ENCODE results near the gene PPL. TPM values are rescaled to one million over a fixed set of nuclear protein-coding genes. Genes with fewer than 3 reads are reported as not detected.

The PPL gene
- total RNA-seq, 2 experiments from 2014 or later: 0.05 TPM; not detected in 1

GRCh38 chr16:4883501-4883900 lies 53.4 kb downstream of the PPL start:
- intact Hi-C loops (cut with micrococcal nuclease): no loop called here
- ChIA-PET POLR2A (interaction anchor here (0.7 kb wide), 1 partner anchor 215 kb away, joined by 3 read pairs; no protein-coding TSS in a partner anchor), CTCF (no interaction called here)
- no peak overlapping the region for H3K27ac Mint-ChIP-seq
- no peaks in the 10 kb centered on the region for H3K9me3 Mint-ChIP-seq
- H3K27me3 Mint-ChIP-seq: no peaks in the 10 kb centered on the region
- H3K4me1 Mint-ChIP-seq (ENCODE audit: low read depth): no peaks in the 10 kb centered on the region
- no peak for DNase-seq
- H3K36me3 Mint-ChIP-seq: peaks cover 38% of the 10 kb centered on the region
- H3K4me3 Mint-ChIP-seq: no peak overlapping the region

- H3K27ac Mint-ChIP-seq: no peak overlapping the region
- CTCF ChIA-PET: no interaction called here
- POLR2A ChIA-PET: no interaction called here
- H3K4me1 Mint-ChIP-seq (ENCODE audit: low read depth): no peaks in the 10 kb centered on the region
- no peaks in the 10 kb centered on the region for H3K9me3 Mint-ChIP-seq
- intact Hi-C loops (cut with micrococcal nuclease): no loop called here
- no peaks in the 10 kb centered on the region for H3K27me3 Mint-ChIP-seq
- DNase-seq: no peak
- peaks cover 38% of the 10 kb centered on the region for H3K36me3 Mint-ChIP-seq
- H3K4me3 Mint-ChIP-seq: no peak overlapping the region
These were observed 54.2 kb downstream of the PPL start for GRCh38 chr16:4882633-4883285.

DNA sequence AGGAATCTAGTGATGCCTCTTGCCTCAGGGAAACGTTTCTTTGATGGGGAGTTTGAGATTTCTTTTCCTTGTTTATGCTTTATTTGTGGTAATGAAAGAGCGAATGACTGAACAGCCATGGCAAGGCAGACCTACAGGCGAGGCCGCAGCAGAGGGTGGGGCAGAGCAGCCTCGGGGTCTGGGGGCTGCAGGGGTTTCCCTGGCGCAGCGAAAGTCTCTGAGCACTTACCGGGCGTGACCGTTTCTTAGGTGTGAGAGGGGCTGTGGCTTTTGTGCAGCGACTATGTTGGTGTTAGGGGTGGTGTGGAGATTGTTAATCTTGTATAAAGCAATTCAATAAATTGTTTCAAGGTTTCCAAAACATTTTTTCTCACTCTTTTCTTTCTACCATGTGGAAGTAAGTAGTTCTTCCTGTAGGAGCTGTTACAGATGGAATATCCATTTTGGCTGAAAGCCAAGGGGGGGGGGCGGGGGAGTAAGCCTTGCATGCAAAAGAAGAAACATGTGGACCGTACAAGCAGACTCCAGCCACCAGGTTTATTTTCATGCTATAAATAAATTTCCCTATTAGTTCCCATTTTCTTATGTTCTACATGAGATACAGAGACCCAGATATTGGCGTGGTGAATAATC lies 54.8 kb downstream of the PPL start:
- intact Hi-C loops (cut with micrococcal nuclease): no loop called here
- Mint-ChIP-seq H3K9me3 (no peaks in the 10 kb centered on the region), H3K4me3 (no peak overlapping the region), H3K4me1 (ENCODE audit: low read depth) (no peaks in the 10 kb centered on the region), H3K36me3 (peaks cover 42% of the 10 kb centered on the region), H3K27ac (no peak overlapping the region), H3K27me3 (no peaks in the 10 kb centered on the region)
- ChIA-PET CTCF (no interaction called here), POLR2A (no interaction called here)
- DNase-seq: no peak

- Mint-ChIP-seq H3K27ac (no peak overlapping the region), H3K9me3 (no peaks in the 10 kb centered on the region), H3K36me3 (peaks cover 47% of the 10 kb centered on the region), H3K27me3 (no peaks in the 10 kb centered on the region), H3K4me1 (ENCODE audit: low read depth) (no peaks in the 10 kb centered on the region), H3K4me3 (no peak overlapping the region)
- ChIA-PET CTCF (no interaction called here), POLR2A (no interaction called here)
- DNase-seq: no peak
- intact Hi-C loops (cut with micrococcal nuclease): no loop called here
These were observed 56.9 kb downstream of the PPL start for GRCh38 chr16:4880006-4880580.

DNA sequence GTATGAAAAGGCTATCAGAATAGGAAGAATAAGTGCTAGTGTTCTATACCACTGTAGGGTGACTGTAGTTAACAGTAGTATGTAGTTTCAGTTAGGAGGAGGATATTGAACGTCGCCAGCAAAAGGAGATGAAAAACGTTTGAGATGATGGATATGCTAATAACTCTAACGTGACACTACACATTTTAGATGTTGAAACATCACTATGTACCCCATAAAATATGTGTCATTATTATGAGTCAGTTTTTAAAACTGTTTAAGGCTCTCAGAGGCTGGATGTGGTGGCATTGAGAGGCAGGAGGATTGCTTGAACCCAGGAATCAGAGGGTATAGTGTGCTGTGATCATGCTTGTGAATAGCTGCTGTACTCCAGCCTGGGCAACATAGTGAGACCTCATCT lies 57.9 kb downstream of the PPL start:
- POLR2A ChIA-PET: no interaction called here
- H3K4me3 Mint-ChIP-seq: no peak overlapping the region
- peaks cover 45% of the 10 kb centered on the region for H3K36me3 Mint-ChIP-seq
- CTCF ChIA-PET: no interaction called here
- H3K4me1 Mint-ChIP-seq (ENCODE audit: low read depth): no peaks in the 10 kb centered on the region
- H3K27me3 Mint-ChIP-seq: no peaks in the 10 kb centered on the region
- H3K27ac Mint-ChIP-seq: no peak overlapping the region
- intact Hi-C loops (cut with micrococcal nuclease): no loop called here
- no peak for DNase-seq
- H3K9me3 Mint-ChIP-seq: no peaks in the 10 kb centered on the region

GRCh38 chr16:4877380-4877685 lies 59.6 kb downstream of the PPL start:
- H3K9me3 Mint-ChIP-seq: no peaks in the 10 kb centered on the region
- H3K27me3 Mint-ChIP-seq: no peaks in the 10 kb centered on the region
- H3K36me3 Mint-ChIP-seq: peaks cover 37% of the 10 kb centered on the region
- intact Hi-C loops (cut with micrococcal nuclease): no loop called here
- no peak overlapping the region for H3K27ac Mint-ChIP-seq
- CTCF ChIA-PET: no interaction called here
- no peak for DNase-seq
- H3K4me1 Mint-ChIP-seq (ENCODE audit: low read depth): no peaks in the 10 kb centered on the region
- no peak overlapping the region for H3K4me3 Mint-ChIP-seq
- POLR2A ChIA-PET: no interaction called here

DNA sequence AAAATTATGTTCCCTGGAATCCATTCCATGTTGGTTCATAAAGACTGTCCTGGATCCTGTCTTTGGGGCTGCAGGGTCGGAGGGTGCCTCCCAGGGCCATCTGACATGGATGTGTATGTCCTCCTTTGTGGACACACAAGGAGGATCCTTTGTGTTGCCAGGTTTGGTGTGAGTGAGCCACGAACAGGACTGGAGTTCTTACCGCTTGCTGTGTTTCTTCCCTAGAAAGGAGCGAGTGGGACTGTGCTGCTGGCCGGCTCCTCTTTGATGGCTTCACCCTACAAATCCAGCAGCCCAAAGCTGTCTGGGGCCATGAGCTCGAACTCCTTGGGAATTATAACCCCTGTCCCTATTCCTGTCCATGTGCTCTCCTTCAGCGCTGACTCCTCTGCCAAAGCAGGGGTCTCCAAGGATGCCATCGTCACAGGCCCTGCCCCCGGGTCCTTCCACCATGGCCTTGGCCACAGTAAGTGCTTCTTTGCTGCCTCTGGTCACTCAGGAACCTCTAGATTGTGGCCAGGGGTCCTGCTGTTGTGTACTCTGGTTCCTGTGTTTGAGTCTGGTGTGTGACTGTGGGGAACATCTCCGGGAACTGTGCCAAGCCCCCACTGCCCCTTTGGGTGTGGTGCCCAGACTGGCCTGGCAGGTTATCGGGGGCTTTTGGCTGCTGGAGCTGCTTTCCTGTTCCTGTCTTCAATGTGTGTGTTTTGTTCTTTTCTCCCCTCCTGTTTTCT lies 60.1 kb downstream of the PPL start:
- Mint-ChIP-seq H3K4me3 (no peak overlapping the region), H3K9me3 (no peaks in the 10 kb centered on the region), H3K36me3 (peaks cover 37% of the 10 kb centered on the region), H3K27ac (no peak overlapping the region), H3K4me1 (ENCODE audit: low read depth) (no peaks in the 10 kb centered on the region), H3K27me3 (no peaks in the 10 kb centered on the region)
- ChIA-PET POLR2A (no interaction called here), CTCF (no interaction called here)
- DNase-seq: no peak
- intact Hi-C loops (cut with micrococcal nuclease): no loop called here

DNA sequence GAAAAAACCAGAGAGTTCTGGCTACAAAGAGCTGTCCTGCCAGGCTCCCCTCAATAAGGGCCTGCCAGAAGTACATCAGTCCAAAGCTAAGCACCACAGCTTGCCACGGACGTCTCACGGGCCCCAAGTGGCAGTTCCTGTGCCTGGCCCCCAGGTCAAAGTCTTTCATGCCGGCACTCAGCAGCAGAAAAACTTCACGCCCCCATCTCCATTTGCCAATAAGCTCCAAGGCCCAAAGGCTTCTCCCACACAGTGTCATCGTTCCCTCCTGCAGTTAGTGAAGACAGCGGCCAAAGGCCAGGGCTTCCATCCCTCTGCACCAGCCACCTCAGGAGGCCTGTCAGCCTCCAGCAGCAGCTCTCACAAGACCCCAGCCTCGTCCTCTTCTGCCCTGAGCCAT lies 62.3 kb downstream of the PPL start:
- intact Hi-C loops (cut with micrococcal nuclease): no loop called here
- Mint-ChIP-seq H3K27ac (no peak overlapping the region), H3K9me3 (no peaks in the 10 kb centered on the region), H3K36me3 (peaks cover 42% of the 10 kb centered on the region), H3K4me1 (ENCODE audit: low read depth) (no peaks in the 10 kb centered on the region), H3K27me3 (no peaks in the 10 kb centered on the region), H3K4me3 (no peak overlapping the region)
- no peak for DNase-seq
- POLR2A ChIA-PET: interaction anchor here (0.8 kb wide), 1 partner anchor 18 kb away, joined by 3 read pairs; no protein-coding TSS in a partner anchor
- CTCF ChIA-PET: no interaction called here

DNA sequence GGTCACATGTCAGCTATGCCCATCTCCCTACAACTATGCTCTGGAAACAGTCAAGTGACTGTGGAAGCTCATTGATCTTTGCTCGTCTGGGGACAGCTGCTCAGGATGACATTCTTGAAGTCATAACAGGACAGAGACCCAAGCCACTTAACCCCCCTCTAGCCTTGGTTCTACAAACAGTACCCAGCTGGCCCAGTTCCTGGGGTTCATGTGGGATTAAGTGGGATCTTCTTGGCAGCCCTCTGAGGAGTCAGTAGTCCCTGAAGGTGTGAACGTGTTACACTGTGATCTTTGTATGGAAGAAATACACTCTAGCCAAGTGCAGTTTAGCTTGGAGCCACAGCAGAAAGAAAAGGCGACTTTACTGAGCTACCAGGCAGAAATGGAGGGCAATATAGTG lies 63.9 kb downstream of the PPL start:
- Mint-ChIP-seq H3K36me3 (peaks cover 44% of the 10 kb centered on the region), H3K4me1 (ENCODE audit: low read depth) (no peaks in the 10 kb centered on the region), H3K27ac (no peak overlapping the region), H3K27me3 (no peaks in the 10 kb centered on the region), H3K4me3 (no peak overlapping the region), H3K9me3 (no peaks in the 10 kb centered on the region)
- CTCF ChIA-PET: no interaction called here
- intact Hi-C loops (cut with micrococcal nuclease): no loop called here
- POLR2A ChIA-PET: no interaction called here
- no peak for DNase-seq

GRCh38 chr16:4871071-4871470 lies 65.9 kb downstream of the PPL start:
- ChIA-PET POLR2A (no interaction called here), CTCF (no interaction called here)
- no peak for DNase-seq
- Mint-ChIP-seq H3K9me3 (no peaks in the 10 kb centered on the region), H3K36me3 (peaks cover 35% of the 10 kb centered on the region), H3K4me3 (no peak overlapping the region), H3K27ac (no peak overlapping the region), H3K27me3 (no peaks in the 10 kb centered on the region), H3K4me1 (ENCODE audit: low read depth) (peaks cover 2% of the 10 kb centered on the region)
- intact Hi-C loops (cut with micrococcal nuclease): no loop called here

- CTCF ChIA-PET: no interaction called here
- POLR2A ChIA-PET: no interaction called here
- intact Hi-C loops (cut with micrococcal nuclease): no loop called here
- Mint-ChIP-seq H3K9me3 (no peaks in the 10 kb centered on the region), H3K4me1 (ENCODE audit: low read depth) (peaks cover 2% of the 10 kb centered on the region), H3K27me3 (no peaks in the 10 kb centered on the region), H3K36me3 (peaks cover 29% of the 10 kb centered on the region), H3K4me3 (no peak overlapping the region), H3K27ac (no peak overlapping the region)
- DNase-seq: no peak
These were observed 66.7 kb downstream of the PPL start for GRCh38 chr16:4870138-4870671.

- Mint-ChIP-seq H3K27ac (no peak overlapping the region), H3K9me3 (no peaks in the 10 kb centered on the region), H3K4me1 (ENCODE audit: low read depth) (peaks cover 2% of the 10 kb centered on the region), H3K4me3 (no peak overlapping the region), H3K36me3 (peaks cover 21% of the 10 kb centered on the region), H3K27me3 (no peaks in the 10 kb centered on the region)
- POLR2A ChIA-PET: no interaction called here
- intact Hi-C loops (cut with micrococcal nuclease): no loop called here
- CTCF ChIA-PET: no interaction called here
- no peak for DNase-seq
These were observed 67.7 kb downstream of the PPL start for GRCh38 chr16:4869147-4869805.
